ENCODE measurements around the gene ITPK1.

The ITPK1 gene

DNA sequence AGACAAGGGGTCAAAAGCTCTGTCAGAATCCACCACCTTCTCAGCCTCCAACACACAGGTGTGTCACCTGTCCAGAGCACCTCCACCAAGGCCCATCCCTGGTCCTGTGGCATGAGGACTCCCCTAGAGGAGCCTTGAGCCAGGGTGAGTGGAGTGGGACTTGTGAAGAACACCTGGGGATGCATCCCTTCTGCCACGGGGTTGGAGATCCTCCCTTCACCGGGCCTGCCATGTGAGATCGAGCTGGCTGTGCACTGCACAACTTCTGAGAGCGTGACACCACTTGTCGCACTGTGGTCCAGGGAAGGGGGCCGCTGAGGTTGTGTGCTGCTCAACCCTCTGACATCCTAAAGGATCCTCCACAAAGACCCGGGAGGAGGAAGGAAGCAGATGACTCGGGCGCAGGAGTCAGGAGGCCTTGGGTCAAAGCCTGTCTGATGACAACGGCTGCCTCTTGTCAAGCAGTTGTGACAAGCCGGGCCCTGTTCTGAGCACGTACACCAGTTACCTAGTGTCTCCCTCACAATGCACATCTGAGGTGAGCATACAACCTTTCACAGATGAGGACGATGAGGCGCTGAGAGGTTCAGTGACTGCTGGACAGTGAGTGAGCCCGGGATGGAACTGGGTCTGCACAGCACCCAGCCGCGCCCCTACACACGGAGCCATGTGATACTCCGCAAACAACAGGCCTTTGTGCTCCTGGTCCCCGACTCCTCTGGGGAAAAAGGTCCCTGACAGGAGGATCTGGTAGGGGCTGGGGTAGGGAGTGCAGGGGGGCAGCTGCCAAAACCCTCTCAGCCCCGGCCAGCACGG is 157.1 kb downstream of the ITPK1 start:
- DNase-seq (ENCODE audit: low read depth in 2 of 3, low spot score in 2 of 3) = no peak

DNA sequence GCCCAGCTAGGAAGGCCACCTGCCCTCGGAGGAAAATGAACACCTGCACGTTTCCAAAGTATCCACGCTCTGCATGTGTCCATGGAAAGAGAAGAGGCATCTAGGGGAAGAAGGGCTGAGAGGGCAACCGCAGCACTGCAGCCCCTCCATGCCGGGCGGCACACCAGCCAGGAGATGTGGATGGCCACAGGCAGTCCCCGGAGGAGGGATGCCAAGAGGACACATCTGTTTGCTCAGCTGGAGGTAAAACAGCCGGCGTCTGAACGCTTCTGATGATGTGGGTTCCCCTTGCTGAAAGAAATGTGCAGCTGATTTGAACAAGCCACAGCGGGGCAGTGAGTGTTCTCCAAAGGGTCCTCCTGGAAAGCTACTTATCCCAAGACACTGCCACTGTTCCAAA is 158.8 kb downstream of the ITPK1 start:
- DNase-seq (ENCODE audit: low read depth in 2 of 3, low spot score in 2 of 3) = no peak

DNA sequence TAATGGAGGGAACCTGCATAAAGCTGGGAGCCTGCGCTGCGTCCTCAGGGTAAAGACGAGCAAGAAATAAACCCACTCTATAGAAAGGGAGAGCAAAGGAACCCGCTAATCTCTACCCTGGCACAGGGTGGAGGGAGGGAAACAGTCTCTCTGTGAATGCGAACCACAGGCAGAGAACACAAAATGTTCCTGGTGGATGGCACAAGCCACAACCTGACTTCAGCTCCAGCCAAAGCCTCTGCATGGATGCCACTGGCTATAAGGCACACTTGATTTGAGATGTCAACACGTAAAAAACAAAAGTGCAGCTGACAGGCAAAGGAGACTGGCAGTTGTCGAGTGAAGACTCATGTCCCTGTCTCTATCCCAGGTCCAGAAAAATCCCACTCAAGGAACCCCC is 160.3 kb downstream of the ITPK1 start:
- DNase-seq (ENCODE audit: low read depth in 2 of 3, low spot score in 2 of 3) = no peak

DNA sequence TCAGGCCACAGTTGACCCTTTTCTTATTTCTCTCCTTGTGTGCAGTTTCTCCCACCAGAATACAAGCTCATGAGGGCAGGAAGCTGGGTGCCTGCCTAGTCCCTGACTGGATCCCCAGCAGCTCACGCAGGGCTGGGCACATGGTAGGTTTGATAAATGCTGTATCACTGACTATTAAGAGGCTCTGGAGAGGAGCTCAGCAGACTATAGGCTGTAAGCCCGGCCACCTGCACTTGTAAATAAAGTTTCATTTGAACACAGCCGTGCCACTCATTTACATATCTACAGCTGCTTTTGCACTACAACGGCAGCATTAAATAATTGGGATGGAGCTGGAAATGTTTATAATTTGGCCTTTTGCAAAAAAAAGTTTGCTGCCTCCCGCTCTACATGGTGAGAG is 160.8 kb downstream of the ITPK1 start:
- no peak for DNase-seq (ENCODE audit: low read depth in 2 of 3, low spot score in 2 of 3)

GRCh38 chr14:92953526-92953925 is 162.2 kb downstream of the ITPK1 start:
- no peak for DNase-seq (ENCODE audit: low read depth in 2 of 3, low spot score in 2 of 3)

GRCh38 chr14:92952481-92953298 is 163.0 kb downstream of the ITPK1 start:
- no peak for DNase-seq (ENCODE audit: low read depth in 2 of 3, low spot score in 2 of 3)

GRCh38 chr14:92951912-92952471 is 163.7 kb downstream of the ITPK1 start:
- peak; percentile 63 to 87 (median 82) for DNase-seq (ENCODE audit: low read depth in 2 of 3, low spot score in 2 of 3)

DNA sequence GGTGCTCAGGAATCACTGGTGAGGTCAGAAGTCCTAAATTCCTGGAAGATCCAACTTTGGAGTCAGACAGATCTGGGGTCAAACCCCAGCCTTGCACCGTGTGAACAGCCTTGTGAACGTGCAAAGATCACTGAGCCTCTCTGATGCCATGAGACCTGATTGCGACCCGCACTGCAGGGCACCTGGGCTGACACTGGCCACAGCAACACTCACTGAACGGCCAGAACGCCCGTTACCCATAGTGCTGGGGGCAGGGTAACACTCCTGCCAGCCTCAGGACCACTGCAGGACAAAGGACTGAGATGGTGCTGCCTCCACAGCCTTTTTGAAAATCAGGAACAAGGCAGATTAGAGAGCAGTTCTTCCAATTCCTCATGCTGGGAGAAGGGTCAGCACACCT is 164.5 kb downstream of the ITPK1 start:
- no peak for DNase-seq (ENCODE audit: low read depth in 2 of 3, low spot score in 2 of 3)

DNA sequence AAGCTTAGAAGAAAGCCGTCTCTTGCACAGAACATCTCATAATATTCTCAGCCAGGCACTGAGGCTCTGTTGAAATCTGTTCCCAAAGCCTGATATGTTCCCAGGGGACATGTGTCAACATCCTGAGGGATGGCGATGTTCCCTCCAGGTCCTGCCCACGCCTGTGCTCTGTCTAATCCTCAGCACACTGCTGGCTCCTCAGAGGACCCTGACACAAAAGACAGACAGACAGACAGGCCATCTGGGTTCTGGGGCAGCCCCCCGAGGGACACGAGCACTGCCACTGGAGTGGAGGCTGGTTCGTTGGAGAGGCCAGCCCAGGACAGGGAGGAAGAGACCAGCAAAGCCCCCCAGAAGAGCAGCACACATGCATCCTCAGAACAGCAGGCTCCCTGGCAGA is 165.0 kb downstream of the ITPK1 start:
- no peak for DNase-seq (ENCODE audit: low read depth in 2 of 3, low spot score in 2 of 3)

GRCh38 chr14:92950193-92950540 is 165.6 kb downstream of the ITPK1 start:
- DNase-seq (ENCODE audit: low read depth in 2 of 3, low spot score in 2 of 3) = no peak

- no peak for DNase-seq (ENCODE audit: low read depth in 2 of 3, low spot score in 2 of 3)
These were observed 166.1 kb downstream of the ITPK1 start for GRCh38 chr14:92949496-92950192.

DNA sequence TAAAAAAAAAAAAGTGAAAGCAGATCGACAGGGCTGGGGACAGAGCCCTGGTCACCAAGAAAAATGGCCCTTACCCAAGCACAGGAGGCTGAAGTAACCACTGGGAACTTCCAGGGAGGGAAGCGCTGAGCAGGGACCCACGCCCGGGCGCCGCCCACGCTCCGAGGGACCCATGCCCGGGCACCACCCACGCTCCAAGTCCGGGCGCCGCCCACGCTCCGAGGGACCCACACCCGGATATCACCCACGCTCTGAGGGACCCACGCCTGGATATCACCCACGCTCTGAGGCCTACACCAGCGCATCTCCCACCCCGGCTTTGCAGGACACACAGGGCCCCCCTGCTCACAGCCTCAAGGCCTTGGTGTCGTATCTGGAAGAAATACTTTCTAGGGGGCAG is 167.1 kb downstream of the ITPK1 start:
- DNase-seq (ENCODE audit: low read depth in 2 of 3, low spot score in 2 of 3) = no peak

GRCh38 chr14:92946847-92947545 is 168.7 kb downstream of the ITPK1 start:
- no peak for DNase-seq (ENCODE audit: low read depth in 2 of 3, low spot score in 2 of 3)

DNA sequence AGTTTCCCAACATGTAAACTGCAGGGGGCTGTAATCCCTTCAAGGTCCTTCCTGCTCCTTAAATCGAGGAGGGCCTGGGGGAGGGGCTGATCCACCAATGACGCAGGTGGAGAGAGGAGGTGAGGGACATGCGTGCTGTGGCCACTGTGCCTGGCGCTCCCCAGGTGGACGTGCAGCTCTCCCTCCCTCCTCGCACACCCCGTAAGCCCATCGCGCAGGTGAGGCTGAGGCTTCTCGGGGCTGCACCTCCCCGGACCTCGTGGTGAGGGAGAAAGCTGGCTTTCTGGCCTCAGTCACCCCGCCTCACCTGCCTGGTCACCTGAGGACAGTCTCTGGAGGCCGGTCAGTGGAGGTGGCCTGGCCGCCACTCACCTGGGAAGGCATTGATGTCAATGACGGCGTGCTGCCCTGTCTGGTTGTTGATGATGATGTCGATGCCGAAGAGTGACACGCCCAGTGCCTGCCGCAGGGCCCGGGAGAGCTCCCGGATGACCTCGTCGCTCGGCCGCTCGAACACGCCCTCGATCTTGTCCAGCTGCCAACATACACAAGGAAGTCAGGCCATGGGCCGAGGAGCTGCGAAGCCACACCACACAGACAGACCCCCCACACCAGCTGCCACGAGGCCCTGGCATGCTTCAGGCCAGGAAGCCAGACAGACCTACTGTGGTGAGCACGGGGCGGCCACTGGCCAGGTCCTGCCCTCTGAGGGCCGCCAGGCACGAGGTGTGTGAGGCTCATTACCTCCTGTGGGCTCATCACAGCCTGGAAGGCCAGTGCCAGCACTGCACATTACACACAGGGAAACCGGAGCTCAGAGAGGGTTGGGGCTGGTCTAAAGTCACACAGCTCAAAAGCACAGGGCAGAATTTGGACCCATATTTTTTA is 169.5 kb downstream of the ITPK1 start:
- DNase-seq (ENCODE audit: low read depth in 2 of 3, low spot score in 2 of 3) = no peak

DNA sequence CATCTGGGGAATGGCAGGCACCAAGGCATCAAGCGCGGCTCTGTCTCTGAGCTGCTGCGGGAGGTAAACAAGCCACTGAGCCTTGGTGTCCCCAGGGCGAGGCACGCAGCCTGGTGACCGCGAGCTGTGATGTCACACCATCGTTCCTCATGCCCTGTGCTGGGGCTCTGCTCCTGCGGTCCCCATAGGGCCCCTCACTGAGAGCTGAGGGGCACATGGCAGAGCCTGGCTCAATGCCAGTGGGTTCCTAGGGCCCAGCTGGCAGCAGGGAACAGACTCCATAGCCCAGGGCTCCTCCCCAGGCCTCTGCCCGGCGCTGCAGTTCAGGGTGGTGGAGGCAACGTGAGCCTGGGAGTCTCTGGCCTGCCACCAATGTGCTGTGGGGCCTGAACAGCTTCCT is 170.2 kb downstream of the ITPK1 start:
- no peak for DNase-seq (ENCODE audit: low read depth in 2 of 3, low spot score in 2 of 3)

- no peak for DNase-seq (ENCODE audit: low read depth in 2 of 3, low spot score in 2 of 3)
These were observed 170.7 kb downstream of the ITPK1 start for GRCh38 chr14:92944976-92945375.

DNA sequence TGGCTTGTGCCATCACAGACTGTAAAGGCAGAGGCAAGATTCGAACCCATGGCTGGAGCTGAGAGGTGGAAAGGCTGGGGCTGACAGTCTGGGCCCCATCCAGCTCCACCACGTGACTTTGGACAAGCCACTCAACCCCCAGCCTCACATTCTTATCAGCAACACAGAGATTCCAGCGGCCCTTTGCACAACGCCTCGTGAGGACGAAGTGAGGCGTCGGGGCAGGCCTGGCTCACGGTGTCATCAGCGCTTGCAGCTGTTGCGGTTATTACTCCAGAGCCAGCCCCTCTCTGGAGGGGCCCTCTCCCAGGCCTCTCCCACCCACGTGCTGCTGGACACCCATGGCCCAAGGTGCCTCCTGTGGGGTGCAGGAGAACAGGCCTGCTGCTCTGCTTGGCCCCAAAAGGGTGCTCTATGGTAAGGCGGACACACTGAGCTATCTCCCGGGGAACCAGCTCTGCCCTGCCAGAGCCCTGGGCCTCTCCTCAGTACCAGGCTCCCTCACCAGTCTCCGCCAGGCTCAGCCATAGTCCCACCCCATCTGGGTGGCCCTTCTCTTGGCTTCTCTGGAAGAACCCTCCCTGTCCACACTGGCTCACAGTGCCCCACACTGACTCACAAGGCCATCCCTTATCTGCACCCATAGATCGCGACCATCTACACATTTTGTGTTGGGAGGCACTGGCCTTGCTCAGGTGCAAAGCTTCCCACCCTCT is 171.7 kb downstream of the ITPK1 start:
- DNase-seq (ENCODE audit: low read depth in 2 of 3, low spot score in 2 of 3) = no peak

- DNase-seq (ENCODE audit: low read depth in 2 of 3, low spot score in 2 of 3) = no peak
These were observed 172.6 kb downstream of the ITPK1 start for GRCh38 chr14:92942976-92943710.

DNA sequence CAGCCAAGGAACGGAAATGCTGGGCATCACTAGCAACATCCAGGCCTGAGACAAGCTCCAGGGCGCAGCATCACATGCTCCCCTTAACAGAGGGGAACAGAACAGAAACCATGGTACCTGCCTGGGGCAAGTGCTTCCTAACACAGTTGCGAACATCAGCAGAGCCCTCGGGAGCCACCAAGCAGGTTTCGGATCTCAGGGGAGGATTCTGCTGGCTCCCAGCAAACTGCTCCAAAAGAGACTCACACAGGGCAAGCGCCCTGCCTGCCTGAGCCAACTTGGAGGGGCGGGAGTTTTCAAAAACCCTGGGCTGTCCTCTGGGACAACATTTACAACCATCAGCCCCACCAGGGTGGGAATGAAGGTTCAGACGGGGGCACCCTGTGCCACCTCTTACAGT is 173.1 kb downstream of the ITPK1 start:
- DNase-seq (ENCODE audit: low read depth in 2 of 3, low spot score in 2 of 3) = no peak

Data from activated CD8-positive, alpha-beta memory T cell treated with anti-CD3 and anti-CD28 coated beads for 48 hours (primary cell).